GM18520 (cell line): ENCODE data around the gene GRIK1.

Source experiments
- ATAC-seq: cut with Tn5 transposase; IDR thresholded peaks from one replicate; pipeline ENCODE4 v1.9.1; 2021; ENCODE audit not compliant: unreplicated experiment

The GRIK1 gene

DNA sequence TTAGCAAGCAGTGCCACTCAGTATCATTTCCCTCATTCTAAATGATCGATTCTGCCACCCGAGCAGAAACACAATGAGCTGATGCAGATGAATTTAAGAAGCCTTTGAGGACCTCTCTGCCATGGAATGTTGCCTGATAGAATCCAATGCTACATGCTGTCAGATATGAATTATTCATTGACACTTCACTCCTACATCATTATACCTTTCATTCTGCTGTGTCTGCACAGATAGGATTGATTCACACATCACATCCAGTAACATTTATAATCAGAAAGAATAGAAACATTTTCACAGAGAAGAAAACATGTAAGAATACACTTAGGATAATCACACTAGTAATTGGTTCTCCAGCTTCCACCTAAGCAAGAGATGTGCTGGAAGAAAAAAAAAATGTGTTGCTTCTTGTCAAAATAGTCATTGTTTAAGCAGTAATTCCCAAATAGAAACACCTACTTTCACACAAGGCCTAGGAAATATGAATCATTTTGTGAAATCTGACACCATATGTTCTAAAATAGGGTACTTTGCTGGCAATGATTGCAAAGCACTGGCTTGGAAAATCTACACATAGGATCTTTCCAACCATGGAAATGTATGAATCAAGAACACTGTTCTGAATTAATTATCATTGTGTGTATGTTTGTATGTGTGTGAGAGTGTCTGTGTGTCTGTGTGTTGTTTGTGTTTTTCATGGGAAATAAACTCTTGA is 110.1 kb downstream of the GRIK1 start:
- ATAC-seq: no peak

GRCh38 chr21:29827647-29828046 is 112.1 kb downstream of the GRIK1 start:
- ATAC-seq: no peak

DNA sequence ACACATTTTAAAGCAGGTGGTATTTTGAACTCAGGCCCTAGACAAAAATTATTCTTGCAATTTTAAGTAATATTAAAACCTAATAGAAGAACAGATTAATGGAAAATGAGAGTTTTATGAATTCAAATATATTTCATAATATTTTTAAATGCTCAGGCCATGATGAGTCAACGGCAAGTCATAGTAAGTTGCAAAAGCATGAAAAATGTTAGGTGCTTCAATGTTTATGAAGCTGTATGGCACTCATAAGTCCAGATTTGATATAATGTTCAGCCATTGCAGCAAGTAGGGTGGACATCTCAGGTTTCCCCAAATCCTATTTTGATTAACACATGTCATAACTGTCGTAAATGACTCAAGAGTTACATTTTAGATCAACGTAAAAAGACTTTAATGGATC is 112.6 kb downstream of the GRIK1 start:
- ATAC-seq: no peak

GRCh38 chr21:29826386-29826785 is 113.4 kb downstream of the GRIK1 start:
- ATAC-seq: no peak

GRCh38 chr21:29825936-29826335 is 113.9 kb downstream of the GRIK1 start:
- ATAC-seq: no peak

DNA sequence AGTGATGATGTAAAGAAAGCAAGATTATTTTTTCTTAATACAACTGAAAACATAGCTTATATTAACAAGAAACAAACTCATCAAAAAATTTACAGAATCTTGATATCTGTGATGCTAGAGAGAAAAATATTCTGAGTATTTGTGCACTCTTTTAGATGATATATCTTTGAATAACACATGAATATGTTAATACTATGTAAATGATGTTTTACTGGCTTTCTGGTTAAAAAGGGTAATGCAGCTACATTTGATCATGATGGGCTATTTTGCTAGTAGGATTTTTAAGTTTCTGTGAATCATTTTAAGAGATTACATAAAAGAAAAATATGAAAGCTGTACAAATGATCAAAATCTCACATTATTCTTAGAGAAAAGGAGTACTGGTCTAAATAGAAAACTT is 114.5 kb downstream of the GRIK1 start:
- no peak for ATAC-seq

DNA sequence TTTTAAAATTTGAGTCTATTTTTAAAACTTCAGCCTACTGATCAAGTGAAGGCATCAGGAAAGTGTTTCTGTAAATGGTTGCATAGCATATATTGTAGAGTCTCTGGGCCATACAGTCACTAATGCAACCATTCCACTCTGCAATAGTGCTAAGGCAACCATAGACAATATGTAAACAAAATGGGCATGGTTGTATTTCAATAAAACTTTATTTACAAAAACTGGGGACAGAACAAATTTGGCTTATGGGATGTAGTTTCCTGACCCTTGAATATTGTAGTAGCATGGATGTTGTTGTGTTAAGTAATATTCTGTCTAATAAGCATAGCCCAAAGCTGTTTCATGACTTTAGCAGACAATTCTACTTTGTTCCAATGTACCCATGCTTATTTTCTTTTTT is 117.7 kb downstream of the GRIK1 start:
- no peak for ATAC-seq

DNA sequence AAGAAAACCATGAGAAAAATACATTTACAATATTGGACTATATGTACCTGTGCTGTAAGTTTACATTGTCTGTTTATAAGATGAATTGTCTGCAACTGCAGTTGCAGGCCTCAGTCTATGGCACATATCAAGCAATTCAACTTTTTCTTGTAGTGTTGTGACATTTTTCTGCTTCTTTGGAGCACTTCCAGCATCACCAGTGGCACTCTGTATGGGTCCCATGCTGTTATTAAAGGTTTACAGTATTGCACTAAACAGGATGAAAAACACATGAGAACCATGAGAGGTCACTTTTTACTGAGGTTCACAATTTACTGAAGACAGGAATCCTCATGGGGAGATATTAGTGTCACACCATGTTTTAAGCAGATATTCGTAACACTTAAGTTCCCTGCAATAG is 118.6 kb downstream of the GRIK1 start:
- no peak for ATAC-seq

- no peak for ATAC-seq
Measured at GRCh38 chr21:29819675-29820326, 120.0 kb downstream of the GRIK1 start.

DNA sequence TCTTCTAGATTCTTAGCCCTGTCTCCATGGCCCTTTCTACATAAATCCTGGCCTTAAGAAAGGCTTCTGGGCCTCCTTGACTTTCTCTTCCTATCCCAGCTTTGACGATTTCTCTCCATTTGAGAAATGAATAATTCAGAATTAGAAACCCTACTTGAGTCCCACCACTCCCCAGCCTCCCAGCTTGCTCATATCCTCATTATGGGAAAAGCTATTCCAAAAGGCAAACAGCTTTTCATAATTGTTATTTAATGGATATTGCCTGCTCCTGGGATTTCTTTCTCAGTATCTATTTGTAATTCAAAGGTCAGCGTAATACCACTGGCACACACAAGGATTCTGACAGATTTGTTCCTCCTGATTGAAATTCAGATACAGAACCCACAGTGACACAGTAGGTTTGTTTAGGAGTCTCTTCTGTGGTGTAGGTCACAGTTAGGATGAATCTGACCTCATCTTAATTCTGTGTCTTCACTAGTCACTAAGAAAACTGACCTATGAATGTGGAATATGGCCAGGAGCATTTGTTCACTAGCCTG is 121.3 kb downstream of the GRIK1 start:
- ATAC-seq: no peak

GRCh38 chr21:29817450-29817849 is 122.3 kb downstream of the GRIK1 start:
- ATAC-seq: no peak

- ATAC-seq: no peak
Measured at GRCh38 chr21:29812947-29813346, 126.8 kb downstream of the GRIK1 start.

DNA sequence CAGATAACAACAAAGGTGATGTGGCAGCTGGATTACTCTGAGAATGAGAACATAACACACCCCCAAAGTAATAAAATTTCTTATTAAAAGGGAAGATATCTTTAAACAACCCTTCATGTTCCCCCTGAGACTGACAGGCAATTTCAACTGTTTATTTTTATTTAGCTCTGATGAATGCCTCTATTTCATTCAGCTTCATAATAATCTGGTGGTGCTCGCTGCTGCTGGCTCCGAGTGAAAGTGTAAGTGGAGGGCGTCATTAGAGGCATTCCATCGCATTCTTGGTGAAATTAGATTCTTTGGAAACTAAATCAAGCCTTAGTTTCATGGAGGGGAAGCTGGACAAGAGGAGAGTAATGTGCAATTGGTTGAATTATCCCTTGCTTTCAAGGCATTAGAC is 128.9 kb downstream of the GRIK1 start:
- no peak for ATAC-seq

- ATAC-seq: no peak
Measured at GRCh38 chr21:29808153-29808552, 131.6 kb downstream of the GRIK1 start.

- ATAC-seq: no peak
Measured at GRCh38 chr21:29805105-29805504, 134.7 kb downstream of the GRIK1 start.

- no peak for ATAC-seq
Measured at GRCh38 chr21:29803191-29803590, 136.6 kb downstream of the GRIK1 start.

DNA sequence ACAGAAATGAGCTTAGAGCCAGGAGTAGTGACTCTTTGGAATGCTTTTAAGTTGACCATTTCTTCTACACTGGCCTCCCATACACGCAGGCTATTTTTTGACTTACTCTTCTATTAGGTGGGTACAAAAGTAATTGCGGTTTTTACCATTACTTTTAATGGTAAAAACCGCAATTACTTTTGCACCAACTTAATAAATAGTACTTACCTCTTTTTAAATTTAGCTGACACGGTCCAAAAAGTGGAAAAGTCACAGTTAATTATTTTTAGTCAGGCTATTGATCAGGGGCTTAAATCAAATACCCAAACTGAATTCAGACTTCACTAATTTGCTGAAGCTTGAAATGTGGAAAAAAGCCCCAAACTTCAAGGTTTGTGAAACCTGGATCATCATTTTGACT is 138.7 kb downstream of the GRIK1 start:
- no peak for ATAC-seq

- no peak for ATAC-seq
Measured at GRCh38 chr21:29800056-29800455, 139.7 kb downstream of the GRIK1 start.

- ATAC-seq: no peak
Measured at GRCh38 chr21:29798840-29799239, 141.0 kb downstream of the GRIK1 start.

- no peak for ATAC-seq
Measured at GRCh38 chr21:29797155-29797554, 142.6 kb downstream of the GRIK1 start.

DNA sequence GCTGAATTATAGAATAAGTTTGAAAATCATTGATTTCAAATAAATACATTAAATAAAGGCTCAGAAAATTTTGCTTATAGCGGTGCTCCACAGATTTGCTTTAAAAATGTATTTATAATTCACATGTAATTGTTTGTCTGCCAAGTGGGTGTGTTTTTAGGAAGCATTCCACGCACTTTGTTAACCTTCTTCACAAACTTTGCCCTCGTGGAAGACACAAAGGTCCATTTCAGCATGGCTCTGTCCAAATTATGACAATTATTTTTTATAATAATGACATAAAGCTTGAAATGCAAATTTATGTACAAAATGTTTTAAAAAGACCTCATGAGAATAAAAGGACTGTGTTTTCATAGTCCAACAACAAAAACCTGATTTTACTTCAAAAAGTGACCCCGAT is 146.1 kb downstream of the GRIK1 start:
- no peak for ATAC-seq

GRCh38 chr21:29789393-29789792 is 150.4 kb downstream of the GRIK1 start:
- ATAC-seq: no peak

DNA sequence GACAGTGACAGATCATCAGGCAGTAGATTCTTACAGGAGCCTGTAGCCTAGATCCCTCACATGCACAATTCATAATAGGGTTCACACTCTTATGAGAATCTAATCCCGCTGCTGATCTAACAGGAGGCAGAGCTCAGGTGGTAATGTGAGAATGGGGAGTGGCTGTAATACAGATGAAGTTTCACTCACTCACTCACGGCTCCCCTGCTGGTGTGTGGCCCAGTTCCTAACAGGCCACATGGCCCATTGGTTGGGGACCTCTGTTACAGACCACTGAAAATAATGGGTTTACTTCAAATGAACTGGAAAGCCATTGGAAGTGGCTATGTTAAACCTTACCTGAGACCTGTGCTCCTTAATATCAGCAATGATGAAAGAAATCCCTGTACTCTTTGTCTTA is 151.0 kb downstream of the GRIK1 start:
- ATAC-seq: no peak
